Fibroblast of mammary gland (primary cell): ENCODE results near the gene KCNMA1.
A peak's percentile ranks its signal among the peaks of the same experiment; 100 is the strongest.

Source experiments
- DNase-seq: peaks from one replicate; pipeline ENCODE4 v3.0.0-alpha.2; 2010; ENCODE audit warnings: low read depth
- H3K4me3 ChIP-seq: 2 replicates; pipeline ENCODE4 v1.5.1; 2011; ENCODE audit warnings: low read depth, mild to moderate bottlenecking, low read length, moderate library complexity; ENCODE audit not compliant: control insufficient read depth
- CTCF ChIP-seq: conservative IDR thresholded peaks from 2 replicates; pipeline ENCODE4 v1.5.1; 2011; ENCODE audit warnings: low read depth, low read length, inconsistent platforms; ENCODE audit not compliant: control insufficient read depth, insufficient read depth

Gene KCNMA1

GRCh38 chr10:77282163-77282562 lies 355.4 kb downstream of the KCNMA1 start:
- TF ChIP-seq CTCF = no peak
- no peak for DNase-seq
- H3K4me3 ChIP-seq = no peak overlapping the region

- no peak for DNase-seq
- no peak for TF ChIP-seq CTCF
- no peak overlapping the region for H3K4me3 ChIP-seq
Observed at GRCh38 chr10:77281719-77282118, 355.9 kb downstream of the KCNMA1 start.

GRCh38 chr10:77279207-77279606 lies 358.4 kb downstream of the KCNMA1 start:
- no peak overlapping the region for H3K4me3 ChIP-seq
- DNase-seq = peak; percentile 70
- no peak for TF ChIP-seq CTCF

- no peak for TF ChIP-seq CTCF
- no peak overlapping the region for H3K4me3 ChIP-seq
- DNase-seq = peak; percentile 65
Observed at GRCh38 chr10:77274046-77274795, 363.4 kb downstream of the KCNMA1 start.

- TF ChIP-seq CTCF = no peak
- DNase-seq = no peak
- H3K4me3 ChIP-seq = no peak overlapping the region
Observed at GRCh38 chr10:77269163-77269562, 368.4 kb downstream of the KCNMA1 start.

- TF ChIP-seq CTCF = no peak
- DNase-seq = no peak
- H3K4me3 ChIP-seq = no peak overlapping the region
Observed at GRCh38 chr10:77268721-77269120, 368.9 kb downstream of the KCNMA1 start.
